Common myeloid progenitor, CD34-positive (primary cell): Measurements from ENCODE around the gene ECHS1.

Source experiments
- CTCF ChIA-PET: fragments of 350-600 bp; sonication (Branson Sonifier 250); formaldehyde crosslinking; loops from one replicate; lab custom pipeline; 2021; ENCODE audit warnings: antibody characterized with exemption; lab: Charles Lee
- POLR2A ChIA-PET: fragments of 350-600 bp; sonication (Branson Sonifier 250); formaldehyde crosslinking; loops from one replicate; lab custom pipeline; 2021; ENCODE audit warnings: antibody characterized with exemption; lab: Charles Lee
- DNase-seq, 3 donors: peaks; one replicate each; pipeline versions ENCODE4 v3.0.0 to v3.0.0-alpha.2; 2013
- H3K27ac ChIP-seq, 2 experiments: 1 replicate in 1 of 2; 2 replicates in 1 of 2; pipeline ENCODE4 v1.7.0; 2013; ENCODE audit warnings: inconsistent platforms in 2 of 2, low read length in 2 of 2, mild to moderate bottlenecking in 2 of 2, low read depth in 1 of 2, moderate library complexity in 1 of 2; ENCODE audit not compliant: severe bottlenecking in 2 of 2, insufficient read depth in 1 of 2, poor library complexity in 1 of 2
- H3K27me3 ChIP-seq, 5 experiments: replicated peaks in 2 of 5; 1 replicate in 3 of 5; 2 replicates in 2 of 5; pipeline versions ENCODE4 v1.6.1 to v1.7.0; 2013; ENCODE audit warnings: low read length in 4 of 5, mild to moderate bottlenecking in 2 of 5, moderate library complexity in 2 of 5, inconsistent platforms in 1 of 5; ENCODE audit not compliant: insufficient read depth in 5 of 5, control insufficient read depth in 4 of 5
- H3K36me3 ChIP-seq, 4 experiments: 1 replicate in 2 of 4; 2 replicates in 2 of 4; pipeline versions ENCODE4 v1.6.1 to v1.7.0; 2013; ENCODE audit warnings: low read length in 3 of 4, control low read depth in 1 of 4, mild to moderate bottlenecking in 1 of 4; ENCODE audit not compliant: control insufficient read depth in 4 of 4, insufficient read depth in 4 of 4
- H3K4me1 ChIP-seq, 4 experiments: 1 replicate in 3 of 4; 2 replicates in 1 of 4; pipeline versions ENCODE4 v1.6.1 to v1.7.1; 2013; ENCODE audit warnings: low read length in 3 of 4, mild to moderate bottlenecking in 3 of 4, control low read depth in 1 of 4, inconsistent platforms in 1 of 4, moderate library complexity in 1 of 4; ENCODE audit not compliant: control insufficient read depth in 4 of 4, insufficient read depth in 4 of 4; ENCODE audit errors: control extremely low read depth in 1 of 4
- H3K4me3 ChIP-seq, 7 experiments: 1 replicate in 4 of 7; 2 replicates in 3 of 7; pipeline versions ENCODE4 v1.5.1 to v1.7.0; 2013; ENCODE audit warnings: mild to moderate bottlenecking in 7 of 7, low read length in 6 of 7, moderate library complexity in 6 of 7, inconsistent platforms in 2 of 7, low read depth in 2 of 7, control low read depth in 1 of 7; ENCODE audit not compliant: insufficient read depth in 4 of 7, control insufficient read depth in 1 of 7; ENCODE audit errors: extremely low read depth in 1 of 7
- H3K9me3 ChIP-seq, 5 experiments: 1 replicate in 4 of 5; 2 replicates in 1 of 5; pipeline versions ENCODE4 v1.6.1 to v1.7.1; 2013; ENCODE audit warnings: low read length in 4 of 5, mild to moderate bottlenecking in 2 of 5, inconsistent platforms in 1 of 5, low read depth in 1 of 5, moderate library complexity in 1 of 5; ENCODE audit not compliant: control insufficient read depth in 4 of 5, insufficient read depth in 2 of 5; ENCODE audit errors: control extremely low read depth in 1 of 5
- WGBS: methylation state at CpG from one replicate; pipeline ENCODE4 v1.1.5; 2013; ENCODE audit not compliant: insufficient coverage; 5-methylcytosine and 5-hydroxymethylcytosine counted together

Gene ECHS1

DNA sequence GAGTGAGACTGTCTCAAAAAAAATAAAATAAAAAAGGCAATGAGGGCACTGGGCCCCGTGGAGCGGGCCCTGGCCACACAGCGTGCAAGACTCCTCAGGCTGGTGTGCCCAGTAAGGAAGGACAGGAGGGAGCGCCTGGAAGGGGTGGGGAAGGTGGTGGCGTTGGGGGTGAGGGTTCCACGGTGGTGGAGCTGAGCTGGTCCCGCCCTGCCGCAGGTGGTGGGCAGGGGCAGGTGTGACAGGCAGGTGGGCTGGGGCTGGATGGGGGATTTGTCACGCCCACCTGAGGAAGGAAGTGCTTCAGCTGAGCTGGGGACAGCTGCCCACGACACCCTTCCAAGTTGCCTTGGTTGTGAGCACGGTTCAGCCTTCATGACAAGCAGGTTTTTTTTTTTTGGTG lies 26.7 kb downstream of the ECHS1 start:
- POLR2A ChIA-PET = interaction anchor here (0.6 kb wide), 1 partner anchor 27 kb away, joined by 3 read pairs; the partner anchor contains the start of gene ECHS1
- CTCF ChIA-PET = interaction anchor here (0.7 to 1.2 kb wide), 6 partner anchors 9 to 42 kb away, joined by 3 to 4 read pairs (median 3); no protein-coding TSS in a partner anchor

GRCh38 chr10:133344236-133344635 lies 28.9 kb downstream of the ECHS1 start:
- H3K4me1 ChIP-seq = peaks cover 0 to 5% (median 0%) of the 10 kb centered on the region in 4 experiments
- H3K9me3 ChIP-seq = peaks cover 0 to 8% (median 0%) of the 10 kb centered on the region in 5 experiments
- ChIA-PET CTCF (interaction anchor here (1.6 to 1.9 kb wide), 2 partner anchors 13 to 15 kb away, joined by 3 to 4 read pairs; no protein-coding TSS in a partner anchor), POLR2A (no interaction called here)
- no peak overlapping the region for H3K27ac ChIP-seq
- H3K27me3 ChIP-seq = peaks cover 0 to 79% (median 10%) of the 10 kb centered on the region in 5 experiments
- WGBS = 76% methylated on average over 5 of the region's 5 CpGs
- DNase-seq = no peak
- no peak overlapping the region for H3K4me3 ChIP-seq
- H3K36me3 ChIP-seq = no peaks in the 10 kb centered on the region

More for the DNA sequence above, 26.7 kb downstream of the ECHS1 start:
- Histone ChIP-seq H3K4me1 (peaks cover 0 to 5% (median 0%) of the 10 kb centered on the region in 4 experiments), H3K36me3 (no peaks in the 10 kb centered on the region), H3K4me3 (no peak overlapping the region), H3K27me3 (peaks cover 0 to 82% (median 10%) of the 10 kb centered on the region in 5 experiments), H3K27ac (no peak overlapping the region), H3K9me3 (peaks cover 0 to 8% (median 0%) of the 10 kb centered on the region in 5 experiments)
- WGBS = 52% methylated on average over 10 of the region's 11 CpGs
- no peak for DNase-seq

- Histone ChIP-seq H3K27ac (no peak overlapping the region), H3K4me1 (peaks cover 0 to 5% (median 0%) of the 10 kb centered on the region in 4 experiments), H3K4me3 (no peak overlapping the region), H3K27me3 (peaks cover 0 to 81% (median 10%) of the 10 kb centered on the region in 5 experiments), H3K36me3 (no peaks in the 10 kb centered on the region), H3K9me3 (peaks cover 0 to 8% (median 0%) of the 10 kb centered on the region in 5 experiments)
- 65% methylated on average over 8 of the region's 9 CpGs for WGBS
- DNase-seq = no peak
- POLR2A ChIA-PET = no interaction called here
- CTCF ChIA-PET = interaction anchor here (1.6 to 1.9 kb wide), 2 partner anchors 14 to 15 kb away, joined by 3 to 4 read pairs; no protein-coding TSS in a partner anchor
Observed at GRCh38 chr10:133343558-133343957, 29.6 kb downstream of the ECHS1 start.

DNA sequence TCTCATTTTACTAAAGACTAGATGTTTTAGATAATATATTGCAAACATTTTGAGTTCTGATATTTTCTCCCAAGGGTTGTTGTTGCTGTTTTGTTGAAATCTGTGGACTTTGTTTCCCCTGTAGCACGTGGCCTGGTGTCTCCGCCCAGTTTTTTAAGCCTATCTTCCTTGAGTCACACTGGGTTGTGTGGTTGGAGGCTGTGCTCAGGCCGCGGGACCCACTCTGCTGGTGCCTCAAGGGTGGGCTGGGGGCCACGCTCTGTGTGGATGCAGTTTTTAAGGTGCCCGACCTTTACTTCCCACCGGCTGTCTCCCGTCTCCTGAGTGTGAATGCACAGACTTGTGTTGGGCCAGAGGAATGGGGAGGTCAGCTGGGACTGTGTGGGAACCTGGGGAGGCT lies 30.2 kb downstream of the ECHS1 start:
- no peak overlapping the region for H3K27ac ChIP-seq
- DNase-seq = no peak
- H3K36me3 ChIP-seq = no peaks in the 10 kb centered on the region
- H3K27me3 ChIP-seq = peaks cover 0 to 83% (median 12%) of the 10 kb centered on the region in 5 experiments
- WGBS = 77% methylated on average over 5 of the region's 8 CpGs
- ChIA-PET CTCF (no interaction called here), POLR2A (no interaction called here)
- peaks cover 0 to 5% (median 0%) of the 10 kb centered on the region in 4 experiments for H3K4me1 ChIP-seq
- no peak overlapping the region for H3K4me3 ChIP-seq
- H3K9me3 ChIP-seq = peaks cover 0 to 8% (median 0%) of the 10 kb centered on the region in 5 experiments

DNA sequence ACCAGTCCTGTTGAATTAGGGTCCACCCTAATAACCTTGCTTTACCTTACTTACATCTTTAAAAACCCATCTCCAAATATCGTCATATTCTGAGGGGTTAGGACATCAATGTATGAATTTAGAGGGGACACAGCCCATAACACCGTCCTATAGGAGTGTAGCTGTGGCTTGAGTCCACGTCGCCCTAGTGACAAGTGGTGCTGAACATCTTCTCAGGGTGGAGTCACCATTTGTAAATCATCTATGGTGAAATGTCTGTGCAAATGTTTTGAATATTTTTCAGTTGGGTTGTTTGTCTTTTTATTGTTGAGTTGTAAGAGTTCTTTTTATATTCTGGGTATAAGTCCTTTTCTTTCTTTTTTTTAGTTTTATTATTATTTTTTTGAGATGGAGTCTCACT lies 31.2 kb downstream of the ECHS1 start:
- DNase-seq = no peak
- Histone ChIP-seq H3K27me3 (peaks cover 0 to 83% (median 17%) of the 10 kb centered on the region in 5 experiments), H3K9me3 (peaks cover 0 to 8% (median 0%) of the 10 kb centered on the region in 5 experiments), H3K4me3 (no peak overlapping the region), H3K4me1 (peaks cover 0 to 11% (median 5%) of the 10 kb centered on the region in 4 experiments), H3K36me3 (no peaks in the 10 kb centered on the region), H3K27ac (no peak overlapping the region)
- ChIA-PET CTCF (no interaction called here), POLR2A (no interaction called here)
- WGBS = 93% methylated on average over 4 of the region's 4 CpGs

DNA sequence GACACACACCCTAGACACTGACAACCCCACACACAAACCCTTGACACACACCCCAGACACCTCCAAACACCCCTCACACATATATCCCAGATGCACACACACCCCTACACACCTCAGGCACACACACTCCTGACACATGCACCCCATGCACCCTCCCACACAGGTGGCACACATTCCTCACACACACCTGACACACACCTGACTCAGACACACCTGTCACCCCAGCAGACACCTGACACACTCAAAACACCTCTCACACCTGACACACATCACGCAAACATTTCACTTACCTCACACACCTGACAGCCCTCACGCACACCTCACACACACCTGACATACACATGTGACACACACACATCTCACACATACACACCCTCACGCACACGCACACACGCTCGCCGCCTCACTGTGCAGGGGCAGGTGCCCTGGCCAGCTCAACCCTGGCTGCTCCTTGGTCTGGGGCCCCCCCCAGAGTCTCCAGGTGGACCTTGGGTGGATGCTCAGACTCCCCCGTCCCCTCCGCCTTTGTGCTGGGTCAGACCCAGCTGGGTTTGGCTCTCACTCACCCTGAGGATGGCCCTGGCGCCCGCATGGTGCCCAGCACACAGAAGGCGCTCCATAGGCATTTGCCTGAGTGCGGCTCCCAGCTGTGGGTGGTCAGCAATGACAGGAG lies 33.3 kb downstream of the ECHS1 start:
- Histone ChIP-seq H3K27ac (no peak overlapping the region), H3K4me1 (peaks cover 0 to 29% (median 26%) of the 10 kb centered on the region in 4 experiments), H3K27me3 (peaks cover 0 to 84% (median 17%) of the 10 kb centered on the region in 5 experiments), H3K9me3 (peaks cover 0 to 2% (median under 1%) of the 10 kb centered on the region in 5 experiments), H3K36me3 (no peaks in the 10 kb centered on the region), H3K4me3 (no peak overlapping the region)
- WGBS = 90% methylated on average over 13 of the region's 13 CpGs
- POLR2A ChIA-PET = no interaction called here
- CTCF ChIA-PET = no interaction called here
- DNase-seq = no peak
